HEK293 (cell line): ENCODE data around the gene KCNJ5.

Experiments used
- FEZF1 ChIP-seq: fragments of 450-650 bp; formaldehyde crosslinking; IDR thresholded peaks from 2 replicates; pipeline ENCODE4 v1.5.1; 2016; ENCODE audit warnings: missing biosample characterization, missing genetic modification characterization
- GLIS2 ChIP-seq: fragments of 450-650 bp; formaldehyde crosslinking; IDR thresholded peaks from 2 replicates; pipeline ENCODE4 v1.5.1; 2016; ENCODE audit warnings: missing biosample characterization, missing genetic modification characterization
- KLF1 ChIP-seq: fragments of 450-650 bp; formaldehyde crosslinking; IDR thresholded peaks from 2 replicates; pipeline ENCODE4 v1.5.1; 2016; ENCODE audit warnings: missing biosample characterization, missing genetic modification characterization
- KLF16 ChIP-seq: fragments of 450-650 bp; formaldehyde crosslinking; IDR thresholded peaks from 2 replicates; pipeline ENCODE4 v1.5.1; 2017; ENCODE audit warnings: missing biosample characterization, missing genetic modification characterization
- SCRT1 ChIP-seq: fragments of 450-650 bp; formaldehyde crosslinking; IDR thresholded peaks from 2 replicates; pipeline ENCODE4 v1.5.1; 2016; ENCODE audit warnings: missing biosample characterization, missing genetic modification characterization, borderline replicate concordance
- TCF7L2 ChIP-seq: IDR thresholded peaks from 2 replicates; pipeline ENCODE4 v1.6.1; 2011; ENCODE audit warnings: low read depth, mild to moderate bottlenecking, inconsistent platforms, low read length, moderate library complexity, borderline replicate concordance
- ZBTB7A ChIP-seq: fragments of 450-650 bp; formaldehyde crosslinking; IDR thresholded peaks from 2 replicates; pipeline ENCODE4 v1.5.1; 2016; ENCODE audit warnings: low read depth, missing biosample characterization, missing genetic modification characterization
- ZNF112 ChIP-seq: fragments of 450-650 bp; formaldehyde crosslinking; IDR thresholded peaks from 2 replicates; pipeline ENCODE4 v1.5.0; 2017; ENCODE audit warnings: missing biosample characterization, missing genetic modification characterization
- ZNF350 ChIP-seq: fragments of 450-650 bp; formaldehyde crosslinking; IDR thresholded peaks from 2 replicates; pipeline ENCODE4 v1.5.0; 2017; ENCODE audit warnings: missing biosample characterization, mild to moderate bottlenecking, missing genetic modification characterization
- ZNF621 ChIP-seq: fragments of 450-650 bp; formaldehyde crosslinking; IDR thresholded peaks from 2 replicates; pipeline ENCODE4 v1.5.1; 2017; ENCODE audit warnings: missing biosample characterization, missing genetic modification characterization
- ZNF654 ChIP-seq: fragments of 450-650 bp; formaldehyde crosslinking; IDR thresholded peaks from 2 replicates; pipeline ENCODE4 v1.5.1; 2016; ENCODE audit warnings: low read depth, missing biosample characterization, missing genetic modification characterization
- ZSCAN30 ChIP-seq: fragments of 450-650 bp; IDR thresholded peaks from 2 replicates; pipeline ENCODE4 v1.5.1; 2018; ENCODE audit warnings: missing biosample characterization, mild to moderate bottlenecking, missing genetic modification characterization, moderate library complexity
- ZXDB ChIP-seq: fragments of 450-650 bp; formaldehyde crosslinking; IDR thresholded peaks from 2 replicates; pipeline ENCODE4 v1.5.1; 2016; ENCODE audit warnings: missing biosample characterization, missing genetic modification characterization
- TF ChIP-seq, protein P1 (sequence below): fragments of 450-650 bp; formaldehyde crosslinking; IDR thresholded peaks from 2 replicates; pipeline ENCODE4 v1.5.1; 2017; ENCODE audit warnings: missing biosample characterization, missing genetic modification characterization
- TF ChIP-seq, protein P2 (sequence below): fragments of 450-650 bp; formaldehyde crosslinking; IDR thresholded peaks from 2 replicates; pipeline ENCODE4 v1.5.1; 2016; ENCODE audit warnings: missing biosample characterization, missing genetic modification characterization, borderline replicate concordance
- TF ChIP-seq, protein P3 (sequence below): fragments of 450-650 bp; formaldehyde crosslinking; IDR thresholded peaks from 2 replicates; pipeline ENCODE4 v1.5.1; 2016; ENCODE audit warnings: missing biosample characterization, missing genetic modification characterization
- TF ChIP-seq, protein P4 (sequence below): fragments of 450-650 bp; formaldehyde crosslinking; IDR thresholded peaks from 2 replicates; pipeline ENCODE4; 2016; ENCODE audit warnings: missing biosample characterization, missing genetic modification characterization
- TF ChIP-seq, protein P5 (sequence below): fragments of 450-650 bp; formaldehyde crosslinking; optimal IDR thresholded peaks from 2 replicates; pipeline ENCODE3; 2016; ENCODE audit warnings: missing biosample characterization, mild to moderate bottlenecking, missing genetic modification characterization
- TF ChIP-seq, protein P6 (sequence below): fragments of 450-650 bp; formaldehyde crosslinking; IDR thresholded peaks from 2 replicates; pipeline ENCODE4 v1.5.1; 2016; ENCODE audit warnings: missing biosample characterization, missing genetic modification characterization, borderline replicate concordance

KCNJ5 gene

DNA sequence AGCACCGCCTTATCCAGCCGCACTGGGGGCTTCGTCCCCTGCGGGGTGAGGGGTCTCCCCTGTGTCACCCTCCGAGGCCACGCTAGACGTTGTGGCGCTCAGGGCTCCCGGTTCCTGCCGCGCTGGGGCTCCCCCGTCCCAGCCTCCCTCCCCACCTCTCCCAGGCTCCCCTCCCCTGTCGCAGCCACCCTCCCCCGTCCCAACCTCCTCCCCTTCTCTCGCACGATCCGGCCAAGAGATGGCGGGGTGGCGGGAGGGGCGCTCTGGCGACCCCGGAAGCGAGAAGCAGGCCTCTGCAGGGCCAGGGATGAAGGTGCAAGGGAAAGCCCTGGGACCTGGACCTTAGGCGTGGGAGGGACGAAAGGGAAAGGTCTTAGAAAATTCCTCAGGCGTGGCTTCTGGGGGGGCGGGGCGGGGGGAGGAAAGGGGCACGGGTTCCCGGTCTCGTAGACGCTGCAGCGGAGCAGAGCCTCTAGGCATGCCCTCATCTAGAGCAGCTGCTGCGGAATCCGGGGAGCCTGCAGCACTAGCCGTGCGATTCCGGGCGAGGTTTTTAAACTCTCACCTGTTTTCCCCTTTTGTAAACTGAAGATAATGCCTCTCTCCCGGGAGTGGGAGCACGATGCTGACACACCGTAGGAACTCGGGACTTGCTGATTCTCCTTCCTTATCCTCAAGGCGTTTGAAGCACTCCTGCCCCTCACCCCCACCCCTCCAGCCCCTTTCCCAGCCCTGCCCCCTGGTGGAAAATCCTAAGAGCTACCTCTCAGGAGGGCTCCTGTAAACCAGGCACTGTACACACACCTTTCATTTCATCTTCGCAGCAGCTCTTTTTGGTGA lies 14.4 kb downstream of the KCNJ5 start (continued):
- TF ChIP-seq, protein P1, sequence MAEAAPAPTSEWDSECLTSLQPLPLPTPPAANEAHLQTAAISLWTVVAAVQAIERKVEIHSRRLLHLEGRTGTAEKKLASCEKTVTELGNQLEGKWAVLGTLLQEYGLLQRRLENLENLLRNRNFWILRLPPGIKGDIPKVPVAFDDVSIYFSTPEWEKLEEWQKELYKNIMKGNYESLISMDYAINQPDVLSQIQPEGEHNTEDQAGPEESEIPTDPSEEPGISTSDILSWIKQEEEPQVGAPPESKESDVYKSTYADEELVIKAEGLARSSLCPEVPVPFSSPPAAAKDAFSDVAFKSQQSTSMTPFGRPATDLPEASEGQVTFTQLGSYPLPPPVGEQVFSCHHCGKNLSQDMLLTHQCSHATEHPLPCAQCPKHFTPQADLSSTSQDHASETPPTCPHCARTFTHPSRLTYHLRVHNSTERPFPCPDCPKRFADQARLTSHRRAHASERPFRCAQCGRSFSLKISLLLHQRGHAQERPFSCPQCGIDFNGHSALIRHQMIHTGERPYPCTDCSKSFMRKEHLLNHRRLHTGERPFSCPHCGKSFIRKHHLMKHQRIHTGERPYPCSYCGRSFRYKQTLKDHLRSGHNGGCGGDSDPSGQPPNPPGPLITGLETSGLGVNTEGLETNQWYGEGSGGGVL (tag by site-specific recombination) = peak; percentile 93
- TF ChIP-seq, protein P2, sequence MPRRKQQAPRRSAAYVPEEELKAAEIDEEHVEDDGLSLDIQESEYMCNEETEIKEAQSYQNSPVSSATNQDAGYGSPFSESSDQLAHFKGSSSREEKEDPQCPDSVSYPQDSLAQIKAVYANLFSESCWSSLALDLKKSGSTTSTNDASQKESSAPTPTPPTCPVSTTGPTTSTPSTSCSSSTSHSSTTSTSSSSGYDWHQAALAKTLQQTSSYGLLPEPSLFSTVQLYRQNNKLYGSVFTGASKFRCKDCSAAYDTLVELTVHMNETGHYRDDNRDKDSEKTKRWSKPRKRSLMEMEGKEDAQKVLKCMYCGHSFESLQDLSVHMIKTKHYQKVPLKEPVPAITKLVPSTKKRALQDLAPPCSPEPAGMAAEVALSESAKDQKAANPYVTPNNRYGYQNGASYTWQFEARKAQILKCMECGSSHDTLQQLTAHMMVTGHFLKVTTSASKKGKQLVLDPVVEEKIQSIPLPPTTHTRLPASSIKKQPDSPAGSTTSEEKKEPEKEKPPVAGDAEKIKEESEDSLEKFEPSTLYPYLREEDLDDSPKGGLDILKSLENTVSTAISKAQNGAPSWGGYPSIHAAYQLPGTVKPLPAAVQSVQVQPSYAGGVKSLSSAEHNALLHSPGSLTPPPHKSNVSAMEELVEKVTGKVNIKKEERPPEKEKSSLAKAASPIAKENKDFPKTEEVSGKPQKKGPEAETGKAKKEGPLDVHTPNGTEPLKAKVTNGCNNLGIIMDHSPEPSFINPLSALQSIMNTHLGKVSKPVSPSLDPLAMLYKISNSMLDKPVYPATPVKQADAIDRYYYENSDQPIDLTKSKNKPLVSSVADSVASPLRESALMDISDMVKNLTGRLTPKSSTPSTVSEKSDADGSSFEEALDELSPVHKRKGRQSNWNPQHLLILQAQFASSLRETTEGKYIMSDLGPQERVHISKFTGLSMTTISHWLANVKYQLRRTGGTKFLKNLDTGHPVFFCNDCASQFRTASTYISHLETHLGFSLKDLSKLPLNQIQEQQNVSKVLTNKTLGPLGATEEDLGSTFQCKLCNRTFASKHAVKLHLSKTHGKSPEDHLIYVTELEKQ (tag by site-specific recombination) = no peak
- TF ChIP-seq KLF1 (tag by site-specific recombination) (0 out of 2 replicates have a peak, but pooled peaks have one; percentile 52), KLF16 (tag by site-specific recombination) (no peak), ZNF654 (tag by site-specific recombination) (0 out of 2 replicates have a peak, but pooled peaks have one; percentile 9), ZXDB (tag by site-specific recombination) (no peak), TCF7L2 (no peak), GLIS2 (tag by site-specific recombination) (peak; percentile 85), ZBTB7A (tag by site-specific recombination) (no peak), FEZF1 (no peak), ZSCAN30 (tag by site-specific recombination) (no peak), ZNF112 (tag by site-specific recombination) (no peak), ZNF621 (tag by site-specific recombination) (no peak), ZNF350 (tag by site-specific recombination) (no peak), SCRT1 (tag by site-specific recombination) (no peak)
- TF ChIP-seq, protein P3, sequence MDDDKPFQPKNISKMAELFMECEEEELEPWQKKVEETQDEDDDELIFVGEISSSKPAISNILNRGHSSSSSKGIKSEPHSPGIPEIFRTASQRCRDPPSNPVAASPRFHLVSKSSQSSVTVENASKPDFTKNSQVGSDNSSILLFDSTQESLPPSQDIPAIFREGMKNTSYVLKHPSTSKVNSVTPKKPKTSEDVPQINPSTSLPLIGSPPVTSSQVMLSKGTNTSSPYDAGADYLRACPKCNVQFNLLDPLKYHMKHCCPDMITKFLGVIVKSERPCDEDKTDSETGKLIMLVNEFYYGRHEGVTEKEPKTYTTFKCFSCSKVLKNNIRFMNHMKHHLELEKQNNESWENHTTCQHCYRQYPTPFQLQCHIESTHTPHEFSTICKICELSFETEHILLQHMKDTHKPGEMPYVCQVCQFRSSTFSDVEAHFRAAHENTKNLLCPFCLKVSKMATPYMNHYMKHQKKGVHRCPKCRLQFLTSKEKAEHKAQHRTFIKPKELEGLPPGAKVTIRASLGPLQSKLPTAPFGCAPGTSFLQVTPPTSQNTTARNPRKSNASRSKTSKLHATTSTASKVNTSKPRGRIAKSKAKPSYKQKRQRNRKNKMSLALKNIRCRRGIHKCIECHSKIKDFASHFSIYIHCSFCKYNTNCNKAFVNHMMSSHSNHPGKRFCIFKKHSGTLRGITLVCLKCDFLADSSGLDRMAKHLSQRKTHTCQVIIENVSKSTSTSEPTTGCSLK (tag by site-specific recombination) = no peak
- TF ChIP-seq, protein P4, sequence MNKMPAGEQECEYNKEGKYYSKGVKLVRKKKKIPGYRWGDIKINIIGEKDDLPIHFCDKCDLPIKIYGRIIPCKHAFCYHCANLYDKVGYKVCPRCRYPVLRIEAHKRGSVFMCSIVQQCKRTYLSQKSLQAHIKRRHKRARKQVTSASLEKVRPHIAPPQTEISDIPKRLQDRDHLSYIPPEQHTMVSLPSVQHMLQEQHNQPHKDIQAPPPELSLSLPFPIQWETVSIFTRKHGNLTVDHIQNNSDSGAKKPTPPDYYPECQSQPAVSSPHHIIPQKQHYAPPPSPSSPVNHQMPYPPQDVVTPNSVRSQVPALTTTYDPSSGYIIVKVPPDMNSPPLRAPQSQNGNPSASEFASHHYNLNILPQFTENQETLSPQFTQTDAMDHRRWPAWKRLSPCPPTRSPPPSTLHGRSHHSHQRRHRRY = no peak
- TF ChIP-seq, protein P5, sequence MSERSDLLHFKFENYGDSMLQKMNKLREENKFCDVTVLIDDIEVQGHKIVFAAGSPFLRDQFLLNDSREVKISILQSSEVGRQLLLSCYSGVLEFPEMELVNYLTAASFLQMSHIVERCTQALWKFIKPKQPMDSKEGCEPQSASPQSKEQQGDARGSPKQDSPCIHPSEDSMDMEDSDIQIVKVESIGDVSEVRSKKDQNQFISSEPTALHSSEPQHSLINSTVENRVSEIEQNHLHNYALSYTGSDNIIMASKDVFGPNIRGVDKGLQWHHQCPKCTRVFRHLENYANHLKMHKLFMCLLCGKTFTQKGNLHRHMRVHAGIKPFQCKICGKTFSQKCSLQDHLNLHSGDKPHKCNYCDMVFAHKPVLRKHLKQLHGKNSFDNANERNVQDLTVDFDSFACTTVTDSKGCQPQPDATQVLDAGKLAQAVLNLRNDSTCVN (tag by site-specific recombination) = peak; percentile 17
- TF ChIP-seq, protein P6, sequence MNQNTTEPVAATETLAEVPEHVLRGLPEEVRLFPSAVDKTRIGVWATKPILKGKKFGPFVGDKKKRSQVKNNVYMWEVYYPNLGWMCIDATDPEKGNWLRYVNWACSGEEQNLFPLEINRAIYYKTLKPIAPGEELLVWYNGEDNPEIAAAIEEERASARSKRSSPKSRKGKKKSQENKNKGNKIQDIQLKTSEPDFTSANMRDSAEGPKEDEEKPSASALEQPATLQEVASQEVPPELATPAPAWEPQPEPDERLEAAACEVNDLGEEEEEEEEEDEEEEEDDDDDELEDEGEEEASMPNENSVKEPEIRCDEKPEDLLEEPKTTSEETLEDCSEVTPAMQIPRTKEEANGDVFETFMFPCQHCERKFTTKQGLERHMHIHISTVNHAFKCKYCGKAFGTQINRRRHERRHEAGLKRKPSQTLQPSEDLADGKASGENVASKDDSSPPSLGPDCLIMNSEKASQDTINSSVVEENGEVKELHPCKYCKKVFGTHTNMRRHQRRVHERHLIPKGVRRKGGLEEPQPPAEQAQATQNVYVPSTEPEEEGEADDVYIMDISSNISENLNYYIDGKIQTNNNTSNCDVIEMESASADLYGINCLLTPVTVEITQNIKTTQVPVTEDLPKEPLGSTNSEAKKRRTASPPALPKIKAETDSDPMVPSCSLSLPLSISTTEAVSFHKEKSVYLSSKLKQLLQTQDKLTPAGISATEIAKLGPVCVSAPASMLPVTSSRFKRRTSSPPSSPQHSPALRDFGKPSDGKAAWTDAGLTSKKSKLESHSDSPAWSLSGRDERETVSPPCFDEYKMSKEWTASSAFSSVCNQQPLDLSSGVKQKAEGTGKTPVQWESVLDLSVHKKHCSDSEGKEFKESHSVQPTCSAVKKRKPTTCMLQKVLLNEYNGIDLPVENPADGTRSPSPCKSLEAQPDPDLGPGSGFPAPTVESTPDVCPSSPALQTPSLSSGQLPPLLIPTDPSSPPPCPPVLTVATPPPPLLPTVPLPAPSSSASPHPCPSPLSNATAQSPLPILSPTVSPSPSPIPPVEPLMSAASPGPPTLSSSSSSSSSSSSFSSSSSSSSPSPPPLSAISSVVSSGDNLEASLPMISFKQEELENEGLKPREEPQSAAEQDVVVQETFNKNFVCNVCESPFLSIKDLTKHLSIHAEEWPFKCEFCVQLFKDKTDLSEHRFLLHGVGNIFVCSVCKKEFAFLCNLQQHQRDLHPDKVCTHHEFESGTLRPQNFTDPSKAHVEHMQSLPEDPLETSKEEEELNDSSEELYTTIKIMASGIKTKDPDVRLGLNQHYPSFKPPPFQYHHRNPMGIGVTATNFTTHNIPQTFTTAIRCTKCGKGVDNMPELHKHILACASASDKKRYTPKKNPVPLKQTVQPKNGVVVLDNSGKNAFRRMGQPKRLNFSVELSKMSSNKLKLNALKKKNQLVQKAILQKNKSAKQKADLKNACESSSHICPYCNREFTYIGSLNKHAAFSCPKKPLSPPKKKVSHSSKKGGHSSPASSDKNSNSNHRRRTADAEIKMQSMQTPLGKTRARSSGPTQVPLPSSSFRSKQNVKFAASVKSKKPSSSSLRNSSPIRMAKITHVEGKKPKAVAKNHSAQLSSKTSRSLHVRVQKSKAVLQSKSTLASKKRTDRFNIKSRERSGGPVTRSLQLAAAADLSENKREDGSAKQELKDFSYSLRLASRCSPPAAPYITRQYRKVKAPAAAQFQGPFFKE = no peak
